H1 (cell line): Measurements from ENCODE around the gene PSMB9. TPM values are rescaled to one million over a fixed set of nuclear protein-coding genes. Genes with fewer than 3 reads are reported as not detected.
A peak's percentile ranks its signal among the peaks of the same experiment; 100 is the strongest.

Source experiments
- ASH2L ChIP-seq: fragments of 200-600, 300-600 bp; sonication (generic); IDR thresholded peaks from one replicate; pipeline ENCODE4 v1.7.1; 2017; ENCODE audit warnings: low read length
- ATF3 ChIP-seq: IDR thresholded peaks from 2 replicates; pipeline ENCODE4 v1.6.1; 2011; ENCODE audit warnings: low read depth, mild to moderate bottlenecking, low read length; ENCODE audit not compliant: insufficient read depth
- CEBPB ChIP-seq: IDR thresholded peaks from 2 replicates; pipeline ENCODE4 v1.6.1; 2012; ENCODE audit warnings: low read depth, low read length
- CTBP2 ChIP-seq: IDR thresholded peaks from 2 replicates; pipeline ENCODE4 v1.7.0; 2011; ENCODE audit warnings: borderline replicate concordance, mild to moderate bottlenecking, moderate library complexity, mixed read lengths, low read length; ENCODE audit not compliant: insufficient read depth, insufficient read length
- GABPA ChIP-seq: IDR thresholded peaks from 2 replicates; pipeline ENCODE4 v1.6.1; 2011; ENCODE audit warnings: mild to moderate bottlenecking, low read length, moderate library complexity, borderline replicate concordance; ENCODE audit not compliant: insufficient read depth
- NRF1 ChIP-seq: IDR thresholded peaks from 2 replicates; pipeline ENCODE4 v1.6.1; 2011; ENCODE audit warnings: mild to moderate bottlenecking, low read depth, low read length, improper control_type of control experiment
- POLR2AphosphoS5 ChIP-seq: IDR thresholded peaks from 2 replicates; pipeline ENCODE4 v1.6.1; 2011; ENCODE audit warnings: low read depth, low read length
- RFX5 ChIP-seq: IDR thresholded peaks from 2 replicates; pipeline ENCODE4 v1.6.1; 2011; ENCODE audit warnings: low read depth, low read length, improper control_type of control experiment, borderline replicate concordance
- RXRA ChIP-seq: IDR thresholded peaks from 2 replicates; pipeline ENCODE4 v1.6.1; 2011; ENCODE audit warnings: low read depth, mild to moderate bottlenecking, low read length, moderate library complexity; ENCODE audit not compliant: insufficient read depth
- SAP30 ChIP-seq: fragments of 300-600 bp; sonication (generic); IDR thresholded peaks from 2 replicates; pipeline ENCODE4 v1.7.1; 2012; ENCODE audit warnings: low read length, moderate library complexity, mild to moderate bottlenecking, inconsistent platforms; ENCODE audit not compliant: insufficient read depth, insufficient replicate concordance
- SIN3A ChIP-seq, 2 experiments: IDR thresholded peaks in 1 of 2; conservative IDR thresholded peaks in 1 of 2; 2 replicates each; pipeline ENCODE4 v1.6.1; 2011 to 2012; ENCODE audit warnings: low read length in 2 of 2, improper control_type of control experiment in 1 of 2, low read depth in 1 of 2, mild to moderate bottlenecking in 1 of 2
- SIRT6 ChIP-seq: IDR thresholded peaks from one replicate; pipeline ENCODE4 v1.7.1; 2012; ENCODE audit warnings: low read length, inconsistent platforms
- SRF ChIP-seq: IDR thresholded peaks from 2 replicates; pipeline ENCODE4 v1.6.1; 2011; ENCODE audit warnings: mild to moderate bottlenecking, low read depth, low read length, moderate library complexity
- SUZ12 ChIP-seq: fragments of 200-600 bp; sonication (generic); IDR thresholded peaks from 2 replicates; pipeline ENCODE4 v1.6.1; 2012; ENCODE audit warnings: mild to moderate bottlenecking, inconsistent platforms, low read length, moderate library complexity, mixed read lengths
- polyA plus RNA-seq, 7 experiments: library from polyadenylated mRNA; depleted of rRNA in 3 of 7; stranded (reverse) in 5 of 7; unstranded in 2 of 7; fragments of >200 nt in 5 of 7; fragments of 200-250 nt in 2 of 7; gene quantifications; 1 replicate in 5 of 7; 2 replicates in 1 of 7; 4 replicates in 1 of 7; pipeline versions ENCODE4 v1.2.1 to v1.2.3, GENCODE V29; 2011 to 2013; ENCODE audit warnings: missing spikeins in 2 of 7, mixed read lengths in 2 of 7
- total RNA-seq: library from RNA; stranded (reverse); fragmentation: NEBNext Ultra II Directional; extraction: Animal tissue kit (Norgen Biotek cat#: 25700); gene quantifications from 2 replicates; pipeline ENCODE4 v1.2.1, GENCODE V29; 2021
- TF ChIP-seq, protein P1 (sequence below): IDR thresholded peaks from 2 replicates; pipeline ENCODE4 v1.6.1; 2012; ENCODE audit warnings: low read length, inconsistent platforms
- TF ChIP-seq, protein P2 (sequence below): IDR thresholded peaks from 2 replicates; pipeline ENCODE4 v1.6.1; 2011; ENCODE audit warnings: low read length, improper control_type of control experiment

Gene PSMB9
- total and polyA plus RNA-seq, 2 of the 8 experiments (the other 6 are each of a cell fraction or from before 2014, with no cell fraction given): 4.5 to 22.8 TPM

DNA sequence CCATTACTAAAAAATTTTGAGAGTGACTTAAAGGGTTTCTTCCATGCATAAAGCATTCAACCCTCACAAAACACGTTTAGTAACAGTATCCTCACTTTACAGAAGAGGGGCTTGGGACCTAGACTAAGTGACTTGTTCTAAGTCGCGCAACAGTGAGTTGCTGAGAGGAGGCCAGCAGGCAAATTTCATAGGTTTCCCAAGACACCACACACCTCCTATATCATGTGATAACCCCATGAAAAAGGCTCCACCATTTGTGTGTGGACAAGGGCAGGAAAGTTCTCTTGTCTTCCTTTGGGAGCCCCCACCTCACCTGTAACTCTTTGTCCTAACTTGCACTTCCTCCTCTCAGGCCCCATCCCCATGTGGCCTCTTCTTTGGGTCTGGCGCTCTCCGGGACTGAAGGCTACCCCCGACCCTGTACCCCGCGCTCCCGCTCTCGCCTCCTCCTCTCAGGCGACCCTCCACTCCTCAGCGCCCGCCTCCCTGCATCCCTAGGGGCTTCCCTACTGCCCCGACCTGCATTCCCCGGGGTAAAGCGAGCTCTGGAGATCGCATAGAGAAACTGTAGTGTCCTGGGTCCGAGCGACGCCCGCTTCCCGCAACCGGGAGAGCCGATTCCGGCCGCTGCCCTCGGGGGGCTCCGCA is 10.5 kb upstream of the PSMB9 start (continued):
- no peak for TF ChIP-seq SAP30
- TF ChIP-seq CEBPB: no peak
- TF ChIP-seq CTBP2: no peak
- TF ChIP-seq NRF1: no peak
- no peak for TF ChIP-seq POLR2AphosphoS5
- TF ChIP-seq SIN3A (conservative IDR thresholded peaks at IDR 0.05 in 1 of 2, IDR thresholded peaks at IDR 0.05 in 1 of 2; ENCODE audit: low read depth in 1 of 2, low read length in 2 of 2): peak in 1 of 2 experiments; percentile 31; a peak in 1 of 4 replicates
- TF ChIP-seq GABPA: no peak
- TF ChIP-seq SUZ12: no peak; the same call in 1 of the 2 replicates
- TF ChIP-seq SIRT6: no peak
- TF ChIP-seq SRF: no peak
- no peak for TF ChIP-seq RXRA
- TF ChIP-seq RFX5: peak; percentile 52; the same call in 1 of the 2 replicates
- TF ChIP-seq ASH2L: peak; percentile 85
- TF ChIP-seq, protein P1, sequence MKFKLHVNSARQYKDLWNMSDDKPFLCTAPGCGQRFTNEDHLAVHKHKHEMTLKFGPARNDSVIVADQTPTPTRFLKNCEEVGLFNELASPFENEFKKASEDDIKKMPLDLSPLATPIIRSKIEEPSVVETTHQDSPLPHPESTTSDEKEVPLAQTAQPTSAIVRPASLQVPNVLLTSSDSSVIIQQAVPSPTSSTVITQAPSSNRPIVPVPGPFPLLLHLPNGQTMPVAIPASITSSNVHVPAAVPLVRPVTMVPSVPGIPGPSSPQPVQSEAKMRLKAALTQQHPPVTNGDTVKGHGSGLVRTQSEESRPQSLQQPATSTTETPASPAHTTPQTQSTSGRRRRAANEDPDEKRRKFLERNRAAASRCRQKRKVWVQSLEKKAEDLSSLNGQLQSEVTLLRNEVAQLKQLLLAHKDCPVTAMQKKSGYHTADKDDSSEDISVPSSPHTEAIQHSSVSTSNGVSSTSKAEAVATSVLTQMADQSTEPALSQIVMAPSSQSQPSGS: no peak
- TF ChIP-seq ATF3: no peak
- TF ChIP-seq, protein P2, sequence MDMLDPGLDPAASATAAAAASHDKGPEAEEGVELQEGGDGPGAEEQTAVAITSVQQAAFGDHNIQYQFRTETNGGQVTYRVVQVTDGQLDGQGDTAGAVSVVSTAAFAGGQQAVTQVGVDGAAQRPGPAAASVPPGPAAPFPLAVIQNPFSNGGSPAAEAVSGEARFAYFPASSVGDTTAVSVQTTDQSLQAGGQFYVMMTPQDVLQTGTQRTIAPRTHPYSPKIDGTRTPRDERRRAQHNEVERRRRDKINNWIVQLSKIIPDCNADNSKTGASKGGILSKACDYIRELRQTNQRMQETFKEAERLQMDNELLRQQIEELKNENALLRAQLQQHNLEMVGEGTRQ: no peak
